Keratinocyte (primary cell): Measurements from ENCODE around the gene TDRKH. TPM values are rescaled to one million over a fixed set of nuclear protein-coding genes. Genes with fewer than 3 reads are reported as not detected.

ENCODE experiments used
- DNase-seq: peaks from one replicate; pipeline ENCODE4 v3.0.0-alpha.2; 2011; ENCODE audit warnings: low read depth, missing footprints, low spot score
- FAIRE-seq: peaks from 2 replicates; lab custom pipeline; 2011; peaks lifted over from hg19 to GRCh38; lab: Jason Lieb, UNC
- H2AFZ ChIP-seq: 2 replicates; pipeline ENCODE4 v1.6.0; 2012; ENCODE audit warnings: low read length, control low read depth, inconsistent platforms; ENCODE audit not compliant: control insufficient read depth
- H3K27ac ChIP-seq: 2 replicates; pipeline ENCODE4 v1.5.1; 2011; ENCODE audit warnings: low read length; ENCODE audit not compliant: control insufficient read depth, insufficient read depth
- H3K27me3 ChIP-seq: 3 replicates; pipeline ENCODE4 v1.6.0; 2011; ENCODE audit warnings: low read length; ENCODE audit not compliant: control insufficient read depth, insufficient read depth; ENCODE audit errors: extremely low read depth
- H3K36me3 ChIP-seq, 2 experiments: 2 replicates in 1 of 2; 3 replicates in 1 of 2; pipeline ENCODE4 v1.5.1; 2011; ENCODE audit warnings: low read length in 2 of 2, mild to moderate bottlenecking in 1 of 2; ENCODE audit not compliant: control insufficient read depth in 2 of 2, insufficient read depth in 2 of 2; ENCODE audit errors: extremely low read depth in 1 of 2
- H3K4me1 ChIP-seq: 3 replicates; pipeline ENCODE4 v1.5.1; 2011; ENCODE audit warnings: low read length; ENCODE audit not compliant: control insufficient read depth, insufficient read depth; ENCODE audit errors: extremely low read depth
- H3K4me2 ChIP-seq: 3 replicates; pipeline ENCODE4 v1.6.0; 2011; ENCODE audit warnings: low read depth, low read length; ENCODE audit not compliant: control insufficient read depth, insufficient read depth; ENCODE audit errors: extremely low read depth
- H3K4me3 ChIP-seq, 3 experiments: fragments of 200-600 bp in 1 of 3; sonication (generic) in 1 of 3; 2 replicates in 2 of 3; 3 replicates in 1 of 3; pipeline ENCODE4 v1.5.1; 2011 to 2016; ENCODE audit warnings: low read length in 3 of 3, mild to moderate bottlenecking in 3 of 3, control low read depth in 2 of 3, inconsistent platforms in 1 of 3, low read depth in 1 of 3, mixed read lengths in 1 of 3, mixed run types in 1 of 3, moderate library complexity in 1 of 3; ENCODE audit not compliant: control insufficient read depth in 2 of 3, insufficient read depth in 2 of 3; ENCODE audit errors: extremely low read depth in 1 of 3
- H3K79me2 ChIP-seq: 2 replicates; pipeline ENCODE4 v1.6.0; 2012; ENCODE audit warnings: low read length; ENCODE audit not compliant: control insufficient read depth, insufficient read depth
- H3K9ac ChIP-seq: 3 replicates; pipeline ENCODE4 v1.6.0; 2011; ENCODE audit warnings: low read length; ENCODE audit not compliant: control insufficient read depth, insufficient read depth; ENCODE audit errors: extremely low read depth
- H3K9me1 ChIP-seq: 3 replicates; pipeline ENCODE4 v1.6.0; 2011; ENCODE audit warnings: low read length; ENCODE audit not compliant: control insufficient read depth, insufficient read depth; ENCODE audit errors: extremely low read depth
- H3K9me3 ChIP-seq: 2 replicates; pipeline ENCODE4 v1.5.1; 2012; ENCODE audit warnings: low read depth, low read length; ENCODE audit not compliant: control insufficient read depth
- H4K20me1 ChIP-seq: 3 replicates; pipeline ENCODE4 v1.6.0; 2011; ENCODE audit warnings: low read length; ENCODE audit not compliant: control insufficient read depth, insufficient read depth; ENCODE audit errors: extremely low read depth
- EZH2 ChIP-seq: IDR thresholded peaks from one replicate; pipeline ENCODE4 v1.6.1; 2012; ENCODE audit warnings: inconsistent platforms, mild to moderate bottlenecking, low read length, moderate library complexity
- dilution Hi-C: fragments of 300-500 bp; cut with MboI; formaldehyde crosslinking; loops from one replicate; pipeline ENCODE4 v1.7.0; 2020; ENCODE audit warnings: low sequenced_read_pairs; ENCODE audit not compliant: extremely low pct_ligation_motif_present
- polyA minus RNA-seq, 3 experiments: library from RNA; depleted of rRNA, polyadenylated mRNA; stranded (reverse); fragments of >200 nt; gene quantifications; 1 replicate in 1 of 3; 2 replicates in 1 of 3; 3 replicates in 1 of 3; pipeline ENCODE4 v1.2.3, GENCODE V29; 2011
- polyA plus RNA-seq, 5 experiments: library from polyadenylated mRNA; depleted of rRNA in 3 of 5; stranded (reverse) in 3 of 5; stranded (forward) in 1 of 5; unstranded in 1 of 5; fragments of >200 nt; gene quantifications; 1 replicate in 1 of 5; 2 replicates in 3 of 5; 3 replicates in 1 of 5; pipeline versions ENCODE4 v1.2.1 to v1.2.3, GENCODE V29; 2011 to 2012; ENCODE audit warnings: missing spikeins in 2 of 5, low read depth in 1 of 5, low replicate concordance in 1 of 5
- TF ChIP-seq, protein P1 (sequence below), 3 experiments: IDR thresholded peaks in 1 of 3; conservative IDR thresholded peaks in 1 of 3; optimal IDR thresholded peaks in 1 of 3; 2 replicates in 2 of 3; 3 replicates in 1 of 3; pipeline versions ENCODE3 to v1.5.1; 2011; ENCODE audit warnings: low read length in 3 of 3, mild to moderate bottlenecking in 3 of 3, moderate library complexity in 2 of 3, control low read depth in 1 of 3, inconsistent platforms in 1 of 3; ENCODE audit not compliant: insufficient read depth in 2 of 3; ENCODE audit errors: extremely low read depth in 1 of 3

The TDRKH gene, protein sequence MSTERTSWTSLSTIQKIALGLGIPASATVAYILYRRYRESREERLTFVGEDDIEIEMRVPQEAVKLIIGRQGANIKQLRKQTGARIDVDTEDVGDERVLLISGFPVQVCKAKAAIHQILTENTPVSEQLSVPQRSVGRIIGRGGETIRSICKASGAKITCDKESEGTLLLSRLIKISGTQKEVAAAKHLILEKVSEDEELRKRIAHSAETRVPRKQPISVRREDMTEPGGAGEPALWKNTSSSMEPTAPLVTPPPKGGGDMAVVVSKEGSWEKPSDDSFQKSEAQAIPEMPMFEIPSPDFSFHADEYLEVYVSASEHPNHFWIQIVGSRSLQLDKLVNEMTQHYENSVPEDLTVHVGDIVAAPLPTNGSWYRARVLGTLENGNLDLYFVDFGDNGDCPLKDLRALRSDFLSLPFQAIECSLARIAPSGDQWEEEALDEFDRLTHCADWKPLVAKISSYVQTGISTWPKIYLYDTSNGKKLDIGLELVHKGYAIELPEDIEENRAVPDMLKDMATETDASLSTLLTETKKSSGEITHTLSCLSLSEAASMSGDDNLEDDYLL
- polyA plus RNA-seq (7.1 to 10.4 TPM (median 9.7 TPM) in 3 replicates), polyA minus RNA-seq (5.0 to 9.3 TPM (median 6.6 TPM) in 3 replicates)
- 14.3 TPM for polyA plus RNA-seq (2011; ENCODE audit: low read depth)
- 6.2 and 8.2 TPM in 2 replicates for polyA plus RNA-seq (2011; cell fraction: cytosol; rRNA removed)
- polyA plus RNA-seq (2011; cell fraction: nucleus; rRNA removed) = 10.4 and 10.5 TPM in 2 replicates
- 5.6 and 9.6 TPM in 2 replicates for polyA plus RNA-seq (2012; ENCODE audit: low replicate concordance)
- polyA minus RNA-seq (2011; cell fraction: cytosol; rRNA and poly(A)+ RNA removed) = 2.3 TPM
- 4.3 and 6.1 TPM in 2 replicates for polyA minus RNA-seq (2011; cell fraction: nucleus; rRNA and poly(A)+ RNA removed)

DNA sequence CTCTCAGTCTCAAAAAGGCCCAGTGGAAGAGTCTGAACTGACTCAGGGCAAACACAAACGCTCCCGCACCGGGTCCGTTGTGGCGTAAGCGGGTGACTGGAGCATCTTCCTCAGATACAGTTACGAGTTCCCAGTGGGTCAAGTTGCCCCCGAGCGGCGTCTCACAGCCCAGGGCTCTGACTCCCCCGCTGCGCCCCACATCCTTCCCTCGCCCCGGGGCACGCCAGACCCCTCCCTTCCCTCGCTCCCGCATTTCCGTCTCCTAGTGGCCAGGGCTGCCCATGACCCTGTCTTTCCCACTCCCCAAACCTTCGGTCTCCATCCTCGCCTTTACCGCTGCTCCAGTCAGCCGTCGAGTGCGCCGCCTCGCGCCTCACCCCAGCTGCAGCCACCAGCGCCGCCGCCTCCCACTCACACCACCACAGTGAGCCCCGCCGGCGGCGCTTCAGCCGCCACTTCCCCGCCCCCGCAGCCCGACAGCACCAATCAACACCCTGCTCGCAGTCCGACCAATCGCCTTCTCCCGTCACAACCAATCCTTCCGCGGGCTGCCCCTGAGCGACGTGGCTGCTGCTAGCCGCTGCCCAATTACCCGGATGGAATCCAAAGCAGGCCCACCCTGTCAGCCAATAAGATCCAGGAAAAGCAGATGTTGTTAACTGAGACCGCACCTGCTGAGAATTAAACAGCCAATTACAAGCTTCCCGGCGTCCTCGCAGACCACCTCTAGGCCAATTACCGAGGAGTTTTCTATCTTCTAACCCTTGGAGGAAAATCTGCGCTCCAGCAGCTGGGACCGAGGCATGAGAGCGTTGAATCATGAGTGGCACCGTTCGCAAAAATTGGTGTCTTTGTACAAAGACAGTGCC lies at the start of gene TDRKH:
Gene TDRKH, minus strand, starts transcription at position 430 of the 869 bp plus-strand sequence. CDS start 7,478 bp downstream, outside the sequence.
- H3K79me2 ChIP-seq = no peaks in the 10 kb centered on the region
- dilution Hi-C loops = no loop called here
- peak within 1 kb of the TSS; percentile 97 for H3K4me2 ChIP-seq
- no peaks in the 10 kb centered on the region for H3K9me1 ChIP-seq
- no peaks in the 10 kb centered on the region for H3K27me3 ChIP-seq
- peak within 1 kb of the TSS; percentile 36 for H3K27ac ChIP-seq
- TF ChIP-seq, protein P1, sequence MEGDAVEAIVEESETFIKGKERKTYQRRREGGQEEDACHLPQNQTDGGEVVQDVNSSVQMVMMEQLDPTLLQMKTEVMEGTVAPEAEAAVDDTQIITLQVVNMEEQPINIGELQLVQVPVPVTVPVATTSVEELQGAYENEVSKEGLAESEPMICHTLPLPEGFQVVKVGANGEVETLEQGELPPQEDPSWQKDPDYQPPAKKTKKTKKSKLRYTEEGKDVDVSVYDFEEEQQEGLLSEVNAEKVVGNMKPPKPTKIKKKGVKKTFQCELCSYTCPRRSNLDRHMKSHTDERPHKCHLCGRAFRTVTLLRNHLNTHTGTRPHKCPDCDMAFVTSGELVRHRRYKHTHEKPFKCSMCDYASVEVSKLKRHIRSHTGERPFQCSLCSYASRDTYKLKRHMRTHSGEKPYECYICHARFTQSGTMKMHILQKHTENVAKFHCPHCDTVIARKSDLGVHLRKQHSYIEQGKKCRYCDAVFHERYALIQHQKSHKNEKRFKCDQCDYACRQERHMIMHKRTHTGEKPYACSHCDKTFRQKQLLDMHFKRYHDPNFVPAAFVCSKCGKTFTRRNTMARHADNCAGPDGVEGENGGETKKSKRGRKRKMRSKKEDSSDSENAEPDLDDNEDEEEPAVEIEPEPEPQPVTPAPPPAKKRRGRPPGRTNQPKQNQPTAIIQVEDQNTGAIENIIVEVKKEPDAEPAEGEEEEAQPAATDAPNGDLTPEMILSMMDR (optimal IDR thresholded peaks at IDR 0.05 in 1 of 3, IDR thresholded peaks at IDR 0.05 in 1 of 3, conservative IDR thresholded peaks at IDR 0.05 in 1 of 3; ENCODE audit: extremely low read depth in 1 of 3, insufficient read depth in 2 of 3, low read length in 3 of 3) = peak; percentile 19 to 55 (median 35)
- TF ChIP-seq EZH2 = no peak
- peak within 1 kb of the TSS; percentile 78 for H3K9ac ChIP-seq
- DNase-seq (peak; percentile 91), FAIRE-seq (peak; percentile 96)
- H3K9me3 ChIP-seq = no peaks in the 10 kb centered on the region
- H3K36me3 ChIP-seq = peaks cover 0 to 2% of the 10 kb centered on the region in 2 experiments
- H3K4me3 ChIP-seq = peak within 1 kb of the TSS; percentile 67 to 99 (median 92)
- no peaks in the 10 kb centered on the region for H4K20me1 ChIP-seq
- H3K4me1 ChIP-seq = no peaks in the 10 kb centered on the region
- H2AFZ ChIP-seq = peak within 1 kb of the TSS; percentile 100
